ENCODE data around the gene ANKS1A. TPM values are rescaled to one million over a fixed set of nuclear protein-coding genes. Genes with fewer than 3 reads are reported as not detected.

The ANKS1A gene
- total RNA-seq, 2 donors from 2014 or later: 12.2 to 15.0 TPM

DNA sequence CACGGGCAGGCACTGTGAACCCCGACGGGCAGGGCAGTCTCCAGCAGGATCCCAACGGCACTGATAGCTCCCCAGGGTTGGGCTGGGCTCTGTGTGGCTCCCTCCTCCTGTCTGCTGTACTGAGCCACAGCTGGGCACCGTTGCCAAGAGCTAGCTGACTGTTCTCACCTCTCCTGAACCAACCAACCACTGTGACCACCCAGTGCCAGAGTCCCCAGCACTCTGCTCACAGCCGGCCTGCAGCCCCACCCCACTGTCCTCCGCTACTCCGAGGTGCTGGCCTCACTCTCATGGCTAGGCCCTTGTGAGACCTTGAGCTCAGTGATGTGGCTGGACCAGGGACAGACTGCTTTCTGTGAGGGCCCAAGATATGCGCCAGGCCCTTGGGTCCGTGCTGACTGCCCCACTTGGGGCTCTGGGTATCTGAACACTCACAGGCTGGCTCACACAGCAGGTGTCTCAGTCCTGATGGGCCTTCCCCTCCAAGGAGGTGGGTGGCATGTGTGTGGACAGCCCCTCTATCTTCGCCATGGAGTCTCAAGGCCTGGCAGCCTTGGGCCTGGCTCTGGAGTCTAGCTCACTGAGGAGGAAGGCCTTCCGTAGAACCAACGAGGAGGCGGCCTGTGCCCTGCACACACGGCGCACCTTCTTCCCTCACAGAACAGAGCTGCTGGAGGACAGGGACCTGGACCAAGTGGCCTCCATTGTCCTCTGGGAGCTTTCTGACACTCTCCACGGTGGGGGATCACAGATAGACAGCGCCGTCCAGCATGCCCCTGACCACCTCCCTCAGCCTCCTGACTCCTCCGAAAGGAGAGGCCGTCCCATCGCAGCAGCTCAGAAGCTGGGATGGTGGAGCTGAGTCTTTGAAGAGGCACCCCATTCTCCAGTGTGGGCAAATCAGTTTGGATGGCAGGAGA lies 198.6 kb downstream of the ANKS1A start:
- DNase-seq (ENCODE audit: low spot score) (no peak), ATAC-seq (no peak)
- Mint-ChIP-seq H3K4me3 (no peak overlapping the region), H3K27me3 (no peaks in the 10 kb centered on the region), H3K4me1 (ENCODE audit: low read depth in 2 of 2) (no peaks in the 10 kb centered on the region), H3K9me3 (no peaks in the 10 kb centered on the region), H3K36me3 (no peaks in the 10 kb centered on the region), H3K27ac (no peak overlapping the region)

DNA sequence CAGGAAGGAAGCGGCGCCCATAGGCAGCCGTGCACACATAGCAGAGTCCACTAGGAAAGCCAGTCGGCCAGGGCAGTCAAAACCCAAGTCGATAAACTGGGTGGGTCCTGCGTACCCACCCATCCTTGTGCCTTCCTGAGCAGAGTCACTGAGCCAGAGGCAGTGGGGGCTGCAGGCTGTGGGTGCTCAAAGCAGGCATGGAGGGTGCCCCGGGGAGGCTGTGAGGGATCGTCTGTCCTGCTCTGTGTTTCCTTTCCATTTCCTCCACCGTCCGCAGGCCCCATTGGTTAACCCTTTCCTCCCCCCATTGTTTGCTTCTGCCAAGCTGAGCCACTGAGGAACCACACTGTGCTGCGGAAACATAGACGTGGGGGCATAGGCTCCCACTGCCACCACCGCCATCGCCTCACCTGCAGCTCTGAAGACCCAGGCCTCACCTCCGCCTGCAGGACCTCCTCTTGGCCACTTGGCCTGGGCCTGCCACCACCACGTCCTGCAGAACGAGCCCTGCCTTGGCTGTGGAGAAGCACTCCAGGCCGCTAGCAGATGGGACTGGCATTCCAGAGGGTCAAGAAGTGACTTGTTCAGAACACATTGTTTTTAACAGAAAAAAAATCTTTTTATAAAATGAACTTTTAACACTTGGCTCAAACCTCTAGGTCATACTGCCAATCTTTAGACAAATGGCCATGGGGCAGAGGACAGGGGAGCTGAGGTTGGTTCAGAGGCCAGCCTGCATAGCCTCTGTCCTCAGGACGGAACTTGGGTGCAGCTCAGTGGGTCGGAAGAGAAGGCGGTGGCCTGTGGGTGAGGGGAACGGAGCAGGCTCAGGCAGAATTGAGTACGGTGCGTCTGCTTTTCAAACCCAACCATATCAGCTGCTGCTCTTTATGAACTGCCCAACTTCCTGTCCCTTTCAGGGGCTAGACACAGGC lies 199.5 kb downstream of the ANKS1A start:
- Mint-ChIP-seq H3K9me3 (no peaks in the 10 kb centered on the region), H3K27me3 (no peaks in the 10 kb centered on the region), H3K27ac (no peak overlapping the region), H3K4me1 (ENCODE audit: low read depth in 2 of 2) (no peaks in the 10 kb centered on the region), H3K36me3 (no peaks in the 10 kb centered on the region), H3K4me3 (no peak overlapping the region)
- DNase-seq (ENCODE audit: low spot score) (no peak), ATAC-seq (no peak)

DNA sequence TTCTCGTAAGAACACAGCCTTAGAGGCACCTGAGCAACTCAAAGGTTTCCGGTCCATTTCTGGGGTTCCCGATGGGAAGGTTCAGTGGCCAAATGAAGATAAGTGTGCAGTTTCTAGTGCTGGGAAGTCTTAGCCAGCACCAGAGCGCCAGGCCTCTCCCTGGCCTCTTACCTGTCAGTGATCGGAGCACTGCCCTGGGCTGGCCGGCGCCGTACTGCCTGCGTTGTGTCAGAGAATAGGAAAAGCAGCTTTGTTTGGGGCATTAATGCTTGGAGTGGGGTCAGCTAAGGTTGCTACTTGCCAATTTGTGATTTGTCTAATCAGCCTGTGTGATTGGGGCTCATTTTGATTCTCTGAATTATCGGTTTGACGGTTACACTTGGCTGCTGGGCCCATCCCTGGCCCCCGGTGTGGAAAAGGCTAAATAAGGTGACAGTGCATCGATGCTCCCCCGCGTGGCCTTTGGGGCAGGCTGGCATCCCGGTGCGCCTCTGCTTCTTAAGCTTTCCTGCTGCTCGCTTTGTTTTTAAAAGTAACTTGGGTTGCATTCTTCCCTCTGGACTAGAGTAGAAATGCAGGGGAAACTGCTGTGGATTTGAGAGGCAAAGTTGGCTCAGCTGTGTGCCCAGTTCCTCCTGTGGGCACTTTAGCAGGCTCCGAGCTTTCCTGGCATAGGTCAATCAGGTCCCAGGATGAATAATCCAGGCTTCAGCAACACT lies 200.3 kb downstream of the ANKS1A start:
- H3K27me3 Mint-ChIP-seq: no peaks in the 10 kb centered on the region
- no peak overlapping the region for H3K4me3 Mint-ChIP-seq
- ATAC-seq (no peak), DNase-seq (ENCODE audit: low spot score) (no peak)
- H3K4me1 Mint-ChIP-seq (ENCODE audit: low read depth in 2 of 2): no peaks in the 10 kb centered on the region
- no peaks in the 10 kb centered on the region for H3K36me3 Mint-ChIP-seq
- no peak overlapping the region for H3K27ac Mint-ChIP-seq
- no peaks in the 10 kb centered on the region for H3K9me3 Mint-ChIP-seq

DNA sequence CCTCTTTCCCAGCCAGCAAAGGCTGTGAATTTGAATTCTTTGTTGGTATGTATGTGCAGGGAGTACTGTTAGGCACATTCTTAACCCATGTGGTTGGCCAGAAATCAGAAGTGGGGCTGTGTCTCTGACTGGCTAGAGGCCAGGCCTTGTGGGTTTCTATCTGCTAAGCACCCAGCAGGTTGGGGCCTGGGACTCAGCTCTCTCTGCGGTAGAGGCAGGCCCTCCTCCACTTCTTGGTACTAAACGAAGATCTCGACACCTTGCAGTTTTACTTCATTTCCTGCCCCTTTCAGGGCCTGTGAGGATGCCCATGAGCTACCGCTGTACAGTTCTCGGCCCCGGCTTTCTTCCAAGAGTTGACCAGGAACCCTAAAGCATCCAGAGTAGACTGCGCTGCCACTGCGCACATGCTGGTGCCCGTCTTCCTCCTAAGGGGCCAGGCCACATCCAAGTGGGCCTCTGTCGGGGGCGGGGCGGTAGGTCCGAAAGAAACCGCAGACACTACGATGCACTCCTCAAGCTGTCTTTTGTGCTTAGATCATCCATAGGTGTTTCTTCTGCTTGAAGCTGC lies 201.0 kb downstream of the ANKS1A start:
- Mint-ChIP-seq H3K36me3 (no peaks in the 10 kb centered on the region), H3K27me3 (no peaks in the 10 kb centered on the region), H3K9me3 (no peaks in the 10 kb centered on the region), H3K4me1 (ENCODE audit: low read depth in 2 of 2) (no peaks in the 10 kb centered on the region), H3K4me3 (no peak overlapping the region), H3K27ac (no peak overlapping the region)
- DNase-seq (ENCODE audit: low spot score): no peak
- peak in 1 of 2 donors; percentile 11 for ATAC-seq

DNA sequence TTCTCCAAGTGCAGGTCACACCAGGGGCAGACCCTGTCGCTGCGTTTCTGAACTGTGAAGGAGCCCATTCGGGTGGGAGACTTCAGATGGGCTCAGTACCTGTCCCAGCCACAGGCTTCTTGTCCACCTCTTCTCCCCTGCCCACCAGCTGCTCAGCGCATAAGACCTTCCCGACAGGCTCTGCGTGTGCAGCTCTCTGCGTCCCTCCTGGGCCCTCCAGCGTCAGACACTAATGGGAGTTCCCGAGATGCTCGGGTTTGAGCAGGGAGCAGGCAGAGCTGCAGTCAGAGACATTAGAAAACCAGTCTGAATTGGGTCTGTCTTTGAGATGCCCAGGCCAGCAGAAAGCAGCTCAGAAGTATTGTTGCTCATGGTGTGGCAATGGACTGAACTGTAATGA lies 201.7 kb downstream of the ANKS1A start:
- Mint-ChIP-seq H3K4me3 (no peak overlapping the region), H3K4me1 (ENCODE audit: low read depth in 2 of 2) (no peaks in the 10 kb centered on the region), H3K36me3 (no peaks in the 10 kb centered on the region), H3K27ac (no peak overlapping the region), H3K9me3 (no peaks in the 10 kb centered on the region), H3K27me3 (no peaks in the 10 kb centered on the region)
- ATAC-seq (no peak), DNase-seq (ENCODE audit: low spot score) (no peak)

DNA sequence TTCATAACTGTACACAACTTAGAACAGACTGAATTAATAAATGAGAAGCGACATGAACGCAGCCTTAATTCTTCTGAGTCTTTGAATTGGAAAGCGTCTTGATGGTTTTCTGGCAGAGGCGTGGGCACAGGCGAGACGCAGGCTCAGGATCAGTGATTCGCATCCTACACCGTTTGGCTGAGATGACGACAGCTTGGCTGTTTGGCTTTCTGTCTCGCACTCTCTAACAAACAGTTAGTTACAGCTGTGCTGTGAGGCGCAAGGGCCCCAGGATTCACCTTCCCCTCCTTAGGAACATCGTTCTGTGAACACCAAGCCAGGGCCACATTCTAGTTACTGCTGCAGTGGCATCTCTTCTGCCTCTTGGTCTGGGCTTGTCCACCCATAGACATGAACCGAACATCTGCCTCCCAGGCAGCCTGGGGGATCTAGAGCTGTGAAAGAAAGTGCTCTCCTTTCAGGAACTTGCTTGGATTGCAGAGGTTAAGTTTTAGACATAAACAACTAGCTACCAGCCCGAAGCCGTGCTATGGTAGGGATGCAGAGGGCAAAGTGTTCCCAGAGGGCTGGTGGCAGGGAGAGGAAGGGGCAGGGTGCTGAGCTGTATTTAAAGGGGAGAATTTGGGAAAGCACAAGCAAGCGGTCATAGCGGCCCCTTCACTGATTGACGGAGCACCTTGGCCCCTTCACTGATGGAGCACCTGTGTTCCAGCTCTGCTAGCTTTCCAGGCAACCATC lies 202.5 kb downstream of the ANKS1A start:
- DNase-seq (ENCODE audit: low spot score) (no peak), ATAC-seq (no peak)
- Mint-ChIP-seq H3K27me3 (no peaks in the 10 kb centered on the region), H3K4me3 (no peak overlapping the region), H3K36me3 (no peaks in the 10 kb centered on the region), H3K4me1 (ENCODE audit: low read depth in 2 of 2) (no peaks in the 10 kb centered on the region), H3K27ac (no peak overlapping the region), H3K9me3 (no peaks in the 10 kb centered on the region)

DNA sequence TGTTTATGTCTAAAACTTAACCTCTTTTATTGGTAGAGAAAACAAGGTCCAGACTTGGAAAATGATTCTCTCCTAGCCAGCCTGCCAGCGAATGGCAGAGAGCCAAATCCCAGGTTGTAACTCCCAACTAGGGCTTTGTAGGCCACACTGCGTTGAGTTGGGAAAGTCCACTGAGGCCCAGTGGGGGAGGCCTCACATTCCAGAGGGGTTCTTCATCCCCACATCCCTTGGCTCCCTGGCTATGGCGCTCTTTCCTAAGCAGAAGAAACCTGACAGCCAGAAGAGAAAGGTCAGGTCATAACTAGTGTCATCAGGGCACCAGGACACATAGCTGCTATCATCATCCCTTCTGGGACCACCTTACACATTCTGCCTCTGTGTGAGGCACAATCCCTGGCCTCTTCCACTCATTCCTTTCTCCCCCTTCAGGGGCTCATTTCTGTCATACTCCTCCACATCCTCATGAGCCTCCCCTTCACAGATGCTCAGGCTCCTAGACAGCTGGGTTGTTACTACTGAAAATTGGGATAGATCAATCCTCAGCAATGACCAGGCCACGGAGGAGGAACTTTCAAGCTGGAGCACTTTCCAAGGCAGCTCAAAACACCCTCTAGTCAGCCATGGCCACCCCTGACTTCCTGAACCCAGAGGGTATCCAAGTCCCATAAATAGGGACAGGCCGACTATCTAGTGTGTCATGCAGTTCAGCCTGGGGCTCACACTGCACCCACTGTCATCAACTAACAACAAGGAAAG lies 203.5 kb downstream of the ANKS1A start:
- DNase-seq (ENCODE audit: low spot score) (no peak), ATAC-seq (no peak)
- Mint-ChIP-seq H3K4me1 (ENCODE audit: low read depth in 2 of 2) (no peaks in the 10 kb centered on the region), H3K27ac (no peak overlapping the region), H3K9me3 (no peaks in the 10 kb centered on the region), H3K27me3 (peaks cover 0 to 3% of the 10 kb centered on the region in 2 donors), H3K36me3 (no peaks in the 10 kb centered on the region), H3K4me3 (no peak overlapping the region)

DNA sequence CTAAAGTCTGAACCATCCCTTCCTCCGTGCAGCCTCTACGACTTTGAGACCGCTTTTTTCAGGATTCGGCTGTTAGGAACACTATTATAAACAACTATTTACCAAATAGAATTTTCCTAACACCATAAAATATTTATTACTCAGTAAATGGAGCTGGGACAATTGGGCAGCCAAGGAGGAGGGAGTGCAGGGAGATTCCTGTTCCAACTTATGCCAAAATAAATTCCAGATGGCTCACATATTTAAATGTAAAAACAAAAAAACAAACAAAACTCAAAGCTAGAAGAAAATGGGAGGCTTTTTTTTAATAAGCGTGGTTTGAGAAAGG lies 204.0 kb downstream of the ANKS1A start:
- ATAC-seq: no peak
- H3K4me1 Mint-ChIP-seq (ENCODE audit: low read depth in 2 of 2): no peaks in the 10 kb centered on the region
- H3K4me3 Mint-ChIP-seq: no peak overlapping the region
- H3K27me3 Mint-ChIP-seq: peaks cover 0 to 7% of the 10 kb centered on the region in 2 donors
- no peaks in the 10 kb centered on the region for H3K36me3 Mint-ChIP-seq
- no peak for DNase-seq (ENCODE audit: low spot score)
- no peaks in the 10 kb centered on the region for H3K9me3 Mint-ChIP-seq
- no peak overlapping the region for H3K27ac Mint-ChIP-seq

DNA sequence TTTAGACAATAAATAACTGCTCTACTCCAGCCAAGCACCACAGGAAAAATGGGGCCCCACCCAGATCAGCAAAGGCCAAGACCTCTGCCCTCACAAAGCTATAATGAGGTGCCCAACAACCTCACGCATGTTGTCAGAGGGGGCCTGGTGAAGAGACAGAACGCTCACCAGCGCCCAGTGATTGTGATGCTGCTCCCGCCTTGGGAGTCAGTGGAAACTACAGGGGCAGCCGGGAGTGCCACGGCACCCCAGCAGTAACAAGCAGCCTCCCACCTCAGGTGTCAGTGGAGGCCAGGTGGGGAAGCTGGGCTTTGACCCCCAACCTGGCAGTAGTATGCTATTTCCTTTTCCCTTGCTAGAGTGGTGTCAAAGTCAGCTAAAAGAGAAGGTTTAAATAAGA lies 204.7 kb downstream of the ANKS1A start:
- H3K9me3 Mint-ChIP-seq: no peaks in the 10 kb centered on the region
- ATAC-seq: no peak
- H3K4me1 Mint-ChIP-seq (ENCODE audit: low read depth in 2 of 2): no peaks in the 10 kb centered on the region
- H3K27ac Mint-ChIP-seq: no peak overlapping the region
- DNase-seq (ENCODE audit: low spot score): no peak
- H3K36me3 Mint-ChIP-seq: no peaks in the 10 kb centered on the region
- H3K4me3 Mint-ChIP-seq: no peak overlapping the region
- H3K27me3 Mint-ChIP-seq: peaks cover 0 to 7% of the 10 kb centered on the region in 2 donors

DNA sequence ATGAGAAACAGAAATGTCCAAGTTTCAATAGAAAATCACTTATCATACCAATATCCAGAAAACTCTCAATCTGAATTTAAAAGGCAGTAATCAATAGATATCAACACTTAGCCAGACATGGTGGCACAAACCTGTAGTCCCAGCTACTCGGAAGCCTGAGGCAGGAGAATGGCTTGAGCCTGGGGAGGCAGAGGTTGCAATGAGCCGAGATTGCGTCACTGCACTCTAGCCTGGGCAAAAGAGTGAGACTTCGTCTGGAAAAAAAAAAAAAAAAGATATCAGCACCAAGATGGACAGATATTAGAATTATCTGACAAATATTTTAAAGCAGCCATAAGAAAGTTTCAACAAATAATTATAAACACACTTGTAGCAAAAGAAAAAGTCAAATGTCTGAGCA lies 205.1 kb downstream of the ANKS1A start:
- no peaks in the 10 kb centered on the region for H3K9me3 Mint-ChIP-seq
- no peak overlapping the region for H3K27ac Mint-ChIP-seq
- peaks cover 2 to 7% of the 10 kb centered on the region in 2 donors for H3K27me3 Mint-ChIP-seq
- ATAC-seq (no peak), DNase-seq (ENCODE audit: low spot score) (no peak)
- no peaks in the 10 kb centered on the region for H3K36me3 Mint-ChIP-seq
- H3K4me3 Mint-ChIP-seq: no peak overlapping the region
- no peaks in the 10 kb centered on the region for H3K4me1 Mint-ChIP-seq (ENCODE audit: low read depth in 2 of 2)

DNA sequence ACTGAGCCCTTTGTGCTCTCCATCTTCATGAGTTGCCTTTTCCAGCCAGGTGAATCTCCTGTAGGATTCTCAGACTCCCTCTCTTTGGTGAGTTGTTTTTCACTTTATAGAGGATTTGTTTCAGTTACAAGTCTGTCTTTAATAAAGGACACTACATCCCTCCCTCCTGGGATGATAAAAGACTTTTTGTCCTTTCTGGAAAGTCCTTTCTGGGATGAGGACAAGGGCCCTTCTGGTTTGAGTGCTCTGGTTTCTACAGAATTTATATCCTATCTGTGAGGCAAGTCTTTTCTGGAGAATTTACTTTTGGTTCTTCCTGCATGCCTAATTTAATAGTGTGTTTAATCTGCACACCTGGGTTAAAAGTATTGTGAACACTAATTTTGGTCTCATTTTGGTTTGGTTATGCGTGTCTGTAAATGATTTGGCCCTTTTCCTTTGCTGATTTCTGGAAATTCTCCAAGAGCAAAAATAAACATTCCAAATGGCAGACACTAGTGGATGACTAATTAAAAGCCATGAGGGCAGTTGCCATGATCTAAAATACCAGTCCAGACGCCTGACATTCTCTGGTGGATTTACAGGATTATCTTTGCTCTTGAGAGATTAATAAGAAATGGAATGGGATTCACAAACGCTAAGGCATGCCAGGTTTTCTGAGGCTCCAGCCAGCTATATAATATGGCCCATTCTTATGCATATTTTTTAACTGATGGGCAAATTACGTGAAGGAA lies 207.2 kb downstream of the ANKS1A start:
- Mint-ChIP-seq H3K4me1 (ENCODE audit: low read depth in 2 of 2) (no peaks in the 10 kb centered on the region), H3K36me3 (no peaks in the 10 kb centered on the region), H3K27ac (no peak overlapping the region), H3K27me3 (peaks cover 2 to 7% of the 10 kb centered on the region in 2 donors), H3K9me3 (no peaks in the 10 kb centered on the region), H3K4me3 (no peak overlapping the region)
- DNase-seq (ENCODE audit: low spot score) (no peak), ATAC-seq (no peak)

DNA sequence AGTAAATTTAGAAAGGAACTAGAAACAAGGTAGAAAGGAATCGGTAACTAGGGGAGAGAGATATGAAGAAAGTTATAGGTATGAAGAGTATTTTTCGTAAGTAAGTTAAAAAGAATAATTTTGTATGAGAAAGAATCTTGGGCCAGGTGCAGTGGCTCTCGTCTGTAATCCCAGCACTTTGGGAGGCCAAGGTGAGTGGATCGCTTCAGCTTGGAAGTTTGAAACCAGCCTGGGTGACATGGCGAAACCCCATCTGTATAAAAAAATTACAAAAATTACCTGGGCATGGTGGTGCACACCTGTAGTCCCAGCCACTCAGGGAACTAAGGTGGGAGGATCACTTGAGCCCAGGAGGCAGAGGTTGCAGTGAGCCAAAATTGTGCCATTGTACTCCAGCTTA lies 210.1 kb downstream of the ANKS1A start:
- DNase-seq (ENCODE audit: low spot score): no peak
- H3K27me3 Mint-ChIP-seq: peaks cover 2 to 11% of the 10 kb centered on the region in 2 donors
- no peaks in the 10 kb centered on the region for H3K36me3 Mint-ChIP-seq
- no peak overlapping the region for H3K4me3 Mint-ChIP-seq
- H3K27ac Mint-ChIP-seq: no peak overlapping the region
- ATAC-seq: no peak
- no peaks in the 10 kb centered on the region for H3K4me1 Mint-ChIP-seq (ENCODE audit: low read depth in 2 of 2)
- H3K9me3 Mint-ChIP-seq: no peaks in the 10 kb centered on the region

All from natural killer cell treated with Interleukin-12 subunit alpha and Interleukin-12 subunit beta and Interleukin-15 and Interleukin-18, amount 100 ng/mL, for 72 hours (primary cell).